Peyer's patch (tissue), 4 donors: ENCODE data around the gene CYP3A5.

ENCODE experiments used
- POLR2A ChIP-seq, 2 donors: fragments of 450-650 bp; IDR thresholded peaks; one replicate each; pipeline ENCODE4 v1.5.1; 2017; ENCODE audit warnings: antibody characterized with exemption in 2 of 2, mild to moderate bottlenecking in 2 of 2, moderate library complexity in 2 of 2
- TF ChIP-seq, protein P1 (sequence below), 6 experiments: fragments of 450-650 bp in 4 of 6; fragments of 200-600 bp in 2 of 6; sonication (generic) in 1 of 6; IDR thresholded peaks; one replicate each; pipeline ENCODE4 v1.5.1; 2017 to 2019; ENCODE audit warnings: antibody characterized with exemption in 6 of 6, mild to moderate bottlenecking in 3 of 6, moderate library complexity in 1 of 6

DNA sequence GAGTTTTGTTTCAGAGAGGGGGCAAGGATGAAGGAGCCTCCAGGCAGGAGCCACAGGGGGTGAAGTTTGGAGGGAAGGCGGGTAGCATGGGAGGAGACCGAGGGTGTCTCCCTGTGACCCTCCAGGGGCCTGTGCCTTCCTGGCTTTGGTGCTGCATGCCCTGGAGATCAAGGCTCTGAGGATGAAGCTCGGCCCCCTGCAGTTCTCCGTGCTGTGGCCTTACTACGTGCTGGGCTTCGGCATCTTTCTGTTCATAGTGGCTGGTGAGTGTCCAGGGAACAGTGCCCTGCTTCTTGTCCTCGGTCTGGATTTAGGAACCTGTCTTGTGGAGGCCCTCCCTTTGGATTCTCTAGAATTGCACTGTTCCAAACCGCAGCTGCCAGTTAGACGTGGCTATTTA, 72.2 kb downstream of the CYP3A5 start:
- TF ChIP-seq, protein P1, sequence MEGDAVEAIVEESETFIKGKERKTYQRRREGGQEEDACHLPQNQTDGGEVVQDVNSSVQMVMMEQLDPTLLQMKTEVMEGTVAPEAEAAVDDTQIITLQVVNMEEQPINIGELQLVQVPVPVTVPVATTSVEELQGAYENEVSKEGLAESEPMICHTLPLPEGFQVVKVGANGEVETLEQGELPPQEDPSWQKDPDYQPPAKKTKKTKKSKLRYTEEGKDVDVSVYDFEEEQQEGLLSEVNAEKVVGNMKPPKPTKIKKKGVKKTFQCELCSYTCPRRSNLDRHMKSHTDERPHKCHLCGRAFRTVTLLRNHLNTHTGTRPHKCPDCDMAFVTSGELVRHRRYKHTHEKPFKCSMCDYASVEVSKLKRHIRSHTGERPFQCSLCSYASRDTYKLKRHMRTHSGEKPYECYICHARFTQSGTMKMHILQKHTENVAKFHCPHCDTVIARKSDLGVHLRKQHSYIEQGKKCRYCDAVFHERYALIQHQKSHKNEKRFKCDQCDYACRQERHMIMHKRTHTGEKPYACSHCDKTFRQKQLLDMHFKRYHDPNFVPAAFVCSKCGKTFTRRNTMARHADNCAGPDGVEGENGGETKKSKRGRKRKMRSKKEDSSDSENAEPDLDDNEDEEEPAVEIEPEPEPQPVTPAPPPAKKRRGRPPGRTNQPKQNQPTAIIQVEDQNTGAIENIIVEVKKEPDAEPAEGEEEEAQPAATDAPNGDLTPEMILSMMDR (IDR thresholded peaks at IDR 0.05) = no peak
- no peak for TF ChIP-seq POLR2A (IDR thresholded peaks at IDR 0.05)
